ENCODE data around the gene ZDHHC14.

- TF ChIP-seq CTCF (IDR thresholded peaks at IDR 0.05; ENCODE audit: low read depth, low read length, poor library complexity, severe bottlenecking) (no peak), EZH2phosphoT487 (IDR thresholded peaks at IDR 0.05; ENCODE audit: borderline replicate concordance, low read length) (no peak)
Measured at GRCh38 chr6:157690441-157691210, 309.6 kb downstream of the ZDHHC14 start.
